GM12891 (cell line): Measurements from ENCODE around the gene FTO.

Source experiments
- DNase-seq: peaks from one replicate; pipeline ENCODE4 v3.0.0; 2011; ENCODE audit warnings: low spot score; ENCODE audit not compliant: insufficient read length
- FAIRE-seq: peaks from 2 replicates; lab custom pipeline; 2011; peaks lifted over from hg19 to GRCh38; lab: Jason Lieb, UNC
- PAX5 ChIP-seq: IDR thresholded peaks from 2 replicates; pipeline ENCODE4 v1.6.1; 2011; ENCODE audit warnings: low read length, moderate library complexity, mild to moderate bottlenecking; ENCODE audit not compliant: insufficient read depth, severe bottlenecking
- POLR2A ChIP-seq: IDR thresholded peaks from 2 replicates; pipeline ENCODE4 v1.6.1; 2011; ENCODE audit warnings: low read depth, low read length, control low read depth
- POLR2AphosphoS5 ChIP-seq: IDR thresholded peaks from 2 replicates; pipeline ENCODE4 v1.6.1; 2011; ENCODE audit warnings: low read depth, low read length, control low read depth
- POU2F2 ChIP-seq: IDR thresholded peaks from 2 replicates; pipeline ENCODE4 v1.6.1; 2011; ENCODE audit warnings: low read depth, mild to moderate bottlenecking, control low read depth, low read length, moderate library complexity
- SPI1 ChIP-seq: IDR thresholded peaks from 2 replicates; pipeline ENCODE4 v1.6.1; 2011; ENCODE audit warnings: low read depth, low read length, control low read depth
- TAF1 ChIP-seq: IDR thresholded peaks from 2 replicates; pipeline ENCODE4 v1.6.1; 2011; ENCODE audit warnings: low read depth, low read length, control low read depth

FTO gene

GRCh38 chr16:53775106-53775820 lies 71.3 kb downstream of the FTO start:
- TF ChIP-seq SPI1 = peak; percentile 31; the same call in 1 of the 2 replicates
- TF ChIP-seq POLR2A = no peak
- FAIRE-seq (no peak), DNase-seq (no peak)

GRCh38 chr16:53775821-53776431 lies 72.0 kb downstream of the FTO start:
- FAIRE-seq (no peak), DNase-seq (no peak)
- TF ChIP-seq PAX5 = no peak
- no peak for TF ChIP-seq TAF1
- TF ChIP-seq POLR2AphosphoS5 = no peak
- no peak for TF ChIP-seq POLR2A
- TF ChIP-seq SPI1 = no peak
- TF ChIP-seq POU2F2 = no peak

- DNase-seq (no peak), FAIRE-seq (no peak)
- TF ChIP-seq POLR2A (no peak), TAF1 (no peak), PAX5 (no peak), SPI1 (no peak), POLR2AphosphoS5 (no peak), POU2F2 (no peak)
These were observed 75.2 kb downstream of the FTO start for GRCh38 chr16:53779186-53779585.

GRCh38 chr16:53780051-53780450 lies 76.1 kb downstream of the FTO start:
- DNase-seq = no peak
- no peak for FAIRE-seq
- TF ChIP-seq PAX5 (no peak), SPI1 (no peak), POLR2A (no peak), POLR2AphosphoS5 (no peak), POU2F2 (no peak), TAF1 (no peak)

GRCh38 chr16:53781023-53781605 lies 77.2 kb downstream of the FTO start:
- DNase-seq (no peak), FAIRE-seq (peak; percentile 23)
- TF ChIP-seq PAX5 = no peak
- TF ChIP-seq SPI1 = no peak
- TF ChIP-seq POLR2AphosphoS5 = no peak
- no peak for TF ChIP-seq POLR2A
- no peak for TF ChIP-seq POU2F2
- TF ChIP-seq TAF1 = no peak

GRCh38 chr16:53782148-53782547 lies 78.2 kb downstream of the FTO start:
- FAIRE-seq (no peak), DNase-seq (no peak)
- TF ChIP-seq TAF1 = no peak
- no peak for TF ChIP-seq SPI1
- TF ChIP-seq POLR2A = no peak
- no peak for TF ChIP-seq POU2F2
- TF ChIP-seq PAX5 = no peak
- TF ChIP-seq POLR2AphosphoS5 = no peak

GRCh38 chr16:53784291-53784690 lies 80.3 kb downstream of the FTO start:
- FAIRE-seq = no peak
- TF ChIP-seq POU2F2 (no peak), POLR2A (no peak), POLR2AphosphoS5 (no peak), PAX5 (no peak), SPI1 (no peak), TAF1 (no peak)
- DNase-seq = no peak

- no peak for FAIRE-seq
- DNase-seq = no peak
- no peak for TF ChIP-seq POLR2A
- TF ChIP-seq TAF1 = no peak
- TF ChIP-seq POLR2AphosphoS5 = no peak
- TF ChIP-seq POU2F2 = no peak
- no peak for TF ChIP-seq SPI1
- no peak for TF ChIP-seq PAX5
These were observed 81.1 kb downstream of the FTO start for GRCh38 chr16:53785044-53785443.

- no peak for DNase-seq
- TF ChIP-seq PAX5 = no peak
- TF ChIP-seq POU2F2 = no peak
- no peak for TF ChIP-seq TAF1
- TF ChIP-seq POLR2A = no peak
- no peak for TF ChIP-seq POLR2AphosphoS5
- TF ChIP-seq SPI1 = no peak
- FAIRE-seq = no peak
These were observed 82.0 kb downstream of the FTO start for GRCh38 chr16:53785916-53786315.

- FAIRE-seq (no peak), DNase-seq (no peak)
- TF ChIP-seq SPI1 = no peak
- TF ChIP-seq PAX5 = no peak
- no peak for TF ChIP-seq TAF1
- TF ChIP-seq POU2F2 = no peak
- no peak for TF ChIP-seq POLR2AphosphoS5
These were observed 83.5 kb downstream of the FTO start for GRCh38 chr16:53787423-53787822.

GRCh38 chr16:53789137-53789536 lies 85.2 kb downstream of the FTO start:
- no peak for TF ChIP-seq TAF1
- TF ChIP-seq POLR2AphosphoS5 = no peak
- no peak for TF ChIP-seq SPI1
- FAIRE-seq = no peak
- DNase-seq = no peak
